ENCODE results near the gene LZTFL1. TPM values are rescaled to one million over a fixed set of nuclear protein-coding genes. Genes with fewer than 3 reads are reported as not detected.

LZTFL1 gene
- total RNA-seq, 1 donor from 2014 or later, result 6.0 TPM

- no peak for DNase-seq (ENCODE audit: low read depth in 2 of 2)
These were observed 55.0 kb downstream of the LZTFL1 start for GRCh38 chr3:45786801-45787495.

DNA sequence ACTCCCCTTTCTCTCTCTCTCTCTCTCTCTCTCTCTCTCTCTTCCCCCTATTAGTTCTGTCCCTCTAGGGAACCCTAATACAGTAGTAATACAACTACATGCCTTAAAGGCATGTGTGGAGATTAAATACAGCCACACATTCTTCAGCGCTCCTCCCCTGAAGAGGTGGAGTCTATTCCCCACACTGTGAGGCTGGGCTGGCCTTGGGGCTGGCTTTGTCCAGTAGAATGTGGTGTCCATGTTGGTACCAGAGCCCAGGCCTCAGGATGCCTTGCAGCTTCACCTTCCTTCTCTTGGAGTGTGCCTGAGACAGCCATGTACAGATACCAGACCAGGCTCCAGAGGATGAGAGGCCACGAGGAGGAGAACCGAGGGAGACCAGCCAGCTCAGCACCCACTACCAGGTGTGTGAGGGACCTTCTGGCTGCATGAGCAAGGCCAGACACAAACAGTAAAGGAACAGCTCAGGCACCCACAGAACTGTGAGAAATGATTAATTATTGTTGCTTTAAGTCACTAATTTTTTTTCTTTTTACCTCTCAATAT lies 56.2 kb downstream of the LZTFL1 start:
- no peak for DNase-seq (ENCODE audit: low read depth in 2 of 2)

- no peak for DNase-seq (ENCODE audit: low read depth in 2 of 2)
These were observed 58.3 kb downstream of the LZTFL1 start for GRCh38 chr3:45783667-45784066.

DNA sequence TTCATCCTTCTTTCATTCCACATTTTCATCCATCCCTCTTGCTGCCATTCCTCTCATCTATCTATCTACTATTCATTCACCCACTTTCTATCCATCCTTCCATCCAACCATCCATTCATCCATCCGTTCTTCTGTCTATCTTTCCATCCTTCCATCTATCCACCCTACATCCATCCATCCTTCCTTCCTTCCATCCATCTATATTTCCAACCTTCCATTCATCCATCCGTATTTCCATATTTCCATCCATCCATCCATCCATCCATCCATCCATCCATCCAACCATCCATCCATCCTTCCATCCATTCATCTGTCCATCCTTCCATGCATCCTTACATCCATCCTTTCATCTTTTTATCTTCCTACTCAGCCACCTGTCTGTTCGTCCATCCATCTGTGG lies 59.5 kb downstream of the LZTFL1 start:
- DNase-seq (ENCODE audit: low read depth in 2 of 2), result no peak

GRCh38 chr3:45781841-45782240 lies 60.1 kb downstream of the LZTFL1 start:
- DNase-seq (ENCODE audit: low read depth in 2 of 2), result no peak

GRCh38 chr3:45781271-45781670 lies 60.6 kb downstream of the LZTFL1 start:
- no peak for DNase-seq (ENCODE audit: low read depth in 2 of 2)

- DNase-seq (ENCODE audit: low read depth in 2 of 2), result no peak
These were observed 61.9 kb downstream of the LZTFL1 start for GRCh38 chr3:45779746-45780735.

DNA sequence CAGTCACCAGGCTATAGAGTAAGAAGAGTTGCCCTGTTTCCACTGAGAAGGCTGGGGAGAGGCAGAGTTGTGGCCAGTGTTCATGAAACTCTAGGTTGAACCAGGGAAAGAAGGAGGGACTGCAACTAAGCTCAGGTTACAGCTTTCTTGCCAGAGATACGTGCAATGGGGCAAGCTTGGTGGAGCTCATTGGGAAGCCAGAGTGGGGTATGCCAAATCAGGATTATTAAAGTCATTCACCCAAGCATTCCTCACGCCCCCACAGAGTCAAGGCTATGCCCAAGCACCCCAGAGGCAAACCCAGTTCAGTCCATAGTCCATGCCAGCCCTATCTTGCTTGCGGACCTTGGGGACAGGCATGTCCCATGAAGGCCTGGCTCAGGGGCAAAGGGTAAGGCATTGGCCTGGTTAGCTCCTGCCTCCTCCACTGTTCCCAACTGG lies 63.1 kb downstream of the LZTFL1 start:
- no peak for DNase-seq (ENCODE audit: low read depth in 2 of 2)

- no peak for DNase-seq (ENCODE audit: low read depth in 2 of 2)
These were observed 64.1 kb downstream of the LZTFL1 start for GRCh38 chr3:45777746-45778386.

GRCh38 chr3:45777111-45777745 lies 64.7 kb downstream of the LZTFL1 start:
- DNase-seq (ENCODE audit: low read depth in 2 of 2), result no peak

DNA sequence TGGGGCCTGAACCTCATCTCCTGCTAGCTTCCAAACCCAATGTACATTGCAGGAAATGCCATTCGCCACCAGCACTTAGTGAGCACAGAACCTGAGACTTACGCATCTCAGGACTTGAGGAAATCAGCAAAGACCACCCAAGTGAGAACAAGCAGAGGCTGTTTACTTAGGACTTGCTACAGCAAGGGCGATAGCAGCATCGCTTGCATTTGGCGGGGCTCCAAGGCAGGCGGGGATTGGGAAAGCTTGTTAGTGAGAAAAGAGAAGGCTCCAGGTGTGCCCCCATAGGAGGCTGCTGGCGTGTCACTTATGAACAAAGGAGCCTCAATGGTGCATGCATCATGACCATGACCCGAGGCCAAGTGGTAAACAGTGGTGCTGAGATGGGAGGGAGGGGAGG lies 65.3 kb downstream of the LZTFL1 start:
- no peak for DNase-seq (ENCODE audit: low read depth in 2 of 2)

DNA sequence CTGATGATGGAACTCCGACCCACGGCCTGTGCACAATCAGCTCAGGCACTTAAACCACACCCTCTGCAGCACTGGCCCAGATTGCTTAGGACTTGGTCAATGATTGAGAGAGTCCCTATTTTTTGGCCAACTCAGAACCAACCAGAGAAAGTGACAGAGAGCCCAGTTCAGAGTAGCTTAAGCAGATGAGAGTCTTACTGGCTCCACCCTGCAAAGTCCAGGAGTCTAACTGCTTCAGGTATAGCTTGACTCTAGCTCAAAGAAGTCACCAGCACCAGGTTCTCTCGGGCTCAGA lies 65.7 kb downstream of the LZTFL1 start:
- no peak for DNase-seq (ENCODE audit: low read depth in 2 of 2)

- no peak for DNase-seq (ENCODE audit: low read depth in 2 of 2)
These were observed 66.2 kb downstream of the LZTFL1 start for GRCh38 chr3:45775571-45776300.

- DNase-seq (ENCODE audit: low read depth in 2 of 2), result no peak
These were observed 67.1 kb downstream of the LZTFL1 start for GRCh38 chr3:45774581-45775521.

- peak; percentile 58 to 71 for DNase-seq (ENCODE audit: low read depth in 2 of 2)
These were observed 68.0 kb downstream of the LZTFL1 start for GRCh38 chr3:45773714-45774449.
